GM12892 (cell line): Measurements from ENCODE around the gene BET1.

Experiments used
- DNase-seq: peaks from one replicate; pipeline ENCODE4 v3.0.0; 2011; ENCODE audit not compliant: insufficient read length
- FAIRE-seq: peaks from 2 replicates; lab custom pipeline; 2011; peaks lifted over from hg19 to GRCh38; lab: Jason Lieb, UNC
- POLR2A ChIP-seq: IDR thresholded peaks from 2 replicates; pipeline ENCODE4 v1.6.1; 2011; ENCODE audit warnings: low read depth, low read length, control low read depth
- POLR2AphosphoS5 ChIP-seq: IDR thresholded peaks from 2 replicates; pipeline ENCODE4 v1.6.1; 2011; ENCODE audit warnings: low read depth, low read length, control low read depth
- TAF1 ChIP-seq: IDR thresholded peaks from 2 replicates; pipeline ENCODE4 v1.6.1; 2011; ENCODE audit warnings: low read depth, mild to moderate bottlenecking, control low read depth, low read length, borderline replicate concordance

The BET1 gene

GRCh38 chr7:93972029-93972725, 32.0 kb downstream of the BET1 start:
- FAIRE-seq (no peak), DNase-seq (no peak)
- no peak for TF ChIP-seq POLR2AphosphoS5
- no peak for TF ChIP-seq TAF1
- no peak for TF ChIP-seq POLR2A

- DNase-seq (no peak), FAIRE-seq (no peak)
- no peak for TF ChIP-seq POLR2A
- no peak for TF ChIP-seq POLR2AphosphoS5
- TF ChIP-seq TAF1: no peak
Observed at GRCh38 chr7:93968911-93969620, 35.1 kb downstream of the BET1 start.

GRCh38 chr7:93964813-93965212, 39.3 kb downstream of the BET1 start:
- TF ChIP-seq POLR2A (no peak), POLR2AphosphoS5 (no peak), TAF1 (no peak)
- FAIRE-seq (no peak), DNase-seq (no peak)

GRCh38 chr7:93964262-93964661, 39.9 kb downstream of the BET1 start:
- DNase-seq: no peak
- FAIRE-seq: no peak
- no peak for TF ChIP-seq TAF1
- no peak for TF ChIP-seq POLR2AphosphoS5
- TF ChIP-seq POLR2A: no peak

- DNase-seq (no peak), FAIRE-seq (no peak)
- no peak for TF ChIP-seq POLR2A
- TF ChIP-seq POLR2AphosphoS5: no peak
- TF ChIP-seq TAF1: no peak
Observed at GRCh38 chr7:93960986-93961385, 43.2 kb downstream of the BET1 start.

- no peak for DNase-seq
- FAIRE-seq: peak; percentile 64
- TF ChIP-seq TAF1 (no peak), POLR2AphosphoS5 (no peak), POLR2A (no peak)
Observed at GRCh38 chr7:93958651-93959050, 45.5 kb downstream of the BET1 start.

GRCh38 chr7:93958216-93958615, 45.9 kb downstream of the BET1 start:
- DNase-seq (no peak), FAIRE-seq (no peak)
- no peak for TF ChIP-seq TAF1
- TF ChIP-seq POLR2AphosphoS5: no peak

- FAIRE-seq: no peak
- TF ChIP-seq TAF1 (no peak), POLR2A (no peak), POLR2AphosphoS5 (no peak)
- no peak for DNase-seq
Observed at GRCh38 chr7:93957767-93958166, 46.4 kb downstream of the BET1 start.

GRCh38 chr7:93955304-93955703, 48.9 kb downstream of the BET1 start:
- TF ChIP-seq POLR2AphosphoS5: no peak
- TF ChIP-seq TAF1: no peak
- TF ChIP-seq POLR2A: no peak
- DNase-seq: no peak
- FAIRE-seq: no peak

- DNase-seq (no peak), FAIRE-seq (no peak)
- TF ChIP-seq POLR2A (no peak), TAF1 (no peak), POLR2AphosphoS5 (no peak)
Observed at GRCh38 chr7:93949423-93949822, 54.7 kb downstream of the BET1 start.

GRCh38 chr7:93948873-93949272, 55.3 kb downstream of the BET1 start:
- no peak for FAIRE-seq
- TF ChIP-seq POLR2A (no peak), POLR2AphosphoS5 (no peak), TAF1 (no peak)
- DNase-seq: no peak

GRCh38 chr7:93948106-93948505, 56.0 kb downstream of the BET1 start:
- DNase-seq: no peak
- TF ChIP-seq TAF1: no peak
- TF ChIP-seq POLR2A: no peak
- TF ChIP-seq POLR2AphosphoS5: no peak
- FAIRE-seq: no peak
